GM06990 (cell line): ENCODE measurements around the gene KLF4.

Experiments
- DNase-seq: peaks from one replicate; pipeline ENCODE4 v3.0.0-alpha.2; 2011; ENCODE audit not compliant: insufficient read length; ENCODE audit errors: extremely low read depth
- H3K27me3 ChIP-seq: replicated peaks from 2 replicates; pipeline ENCODE4 v1.6.0; 2011; ENCODE audit warnings: low read length; ENCODE audit not compliant: control insufficient read depth, insufficient read depth
- H3K36me3 ChIP-seq: 2 replicates; pipeline ENCODE4 v1.5.1; 2011; ENCODE audit warnings: low read length; ENCODE audit not compliant: control insufficient read depth, insufficient read depth
- H3K4me3 ChIP-seq: replicated peaks from 2 replicates; pipeline ENCODE4 v1.5.1; 2011; ENCODE audit warnings: low read depth, mild to moderate bottlenecking, control low read depth, low read length
- TF ChIP-seq, protein P1 (sequence below): IDR thresholded peaks from 2 replicates; pipeline ENCODE4 v1.5.1; 2011; ENCODE audit warnings: low read length, control low read depth, mild to moderate bottlenecking, inconsistent platforms; ENCODE audit not compliant: insufficient read depth, poor library complexity, severe bottlenecking

Gene KLF4

DNA sequence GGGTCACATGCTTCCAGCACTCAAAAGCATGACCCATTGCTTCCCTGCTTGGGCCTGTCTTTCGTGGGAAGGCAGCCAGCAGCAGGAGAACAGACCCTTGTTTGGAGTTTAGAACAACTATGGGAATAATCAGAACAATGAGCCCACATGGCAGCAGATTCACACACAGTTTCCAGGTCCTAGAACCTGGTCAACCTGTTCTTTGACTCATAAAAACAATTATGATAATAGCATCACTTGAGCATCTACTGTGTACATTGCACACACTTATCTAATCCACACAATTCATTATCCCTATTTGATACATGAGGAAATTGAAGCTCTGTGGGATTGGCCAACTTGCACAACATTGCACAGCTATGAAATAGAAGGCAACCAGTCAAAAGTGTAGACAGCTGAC is 41.7 kb downstream of the KLF4 start:
- TF ChIP-seq, protein P1, sequence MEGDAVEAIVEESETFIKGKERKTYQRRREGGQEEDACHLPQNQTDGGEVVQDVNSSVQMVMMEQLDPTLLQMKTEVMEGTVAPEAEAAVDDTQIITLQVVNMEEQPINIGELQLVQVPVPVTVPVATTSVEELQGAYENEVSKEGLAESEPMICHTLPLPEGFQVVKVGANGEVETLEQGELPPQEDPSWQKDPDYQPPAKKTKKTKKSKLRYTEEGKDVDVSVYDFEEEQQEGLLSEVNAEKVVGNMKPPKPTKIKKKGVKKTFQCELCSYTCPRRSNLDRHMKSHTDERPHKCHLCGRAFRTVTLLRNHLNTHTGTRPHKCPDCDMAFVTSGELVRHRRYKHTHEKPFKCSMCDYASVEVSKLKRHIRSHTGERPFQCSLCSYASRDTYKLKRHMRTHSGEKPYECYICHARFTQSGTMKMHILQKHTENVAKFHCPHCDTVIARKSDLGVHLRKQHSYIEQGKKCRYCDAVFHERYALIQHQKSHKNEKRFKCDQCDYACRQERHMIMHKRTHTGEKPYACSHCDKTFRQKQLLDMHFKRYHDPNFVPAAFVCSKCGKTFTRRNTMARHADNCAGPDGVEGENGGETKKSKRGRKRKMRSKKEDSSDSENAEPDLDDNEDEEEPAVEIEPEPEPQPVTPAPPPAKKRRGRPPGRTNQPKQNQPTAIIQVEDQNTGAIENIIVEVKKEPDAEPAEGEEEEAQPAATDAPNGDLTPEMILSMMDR, result no peak
- Histone ChIP-seq H3K4me3 (no peak overlapping the region), H3K27me3 (no peaks in the 10 kb centered on the region), H3K36me3 (no peaks in the 10 kb centered on the region)
- DNase-seq, result no peak

DNA sequence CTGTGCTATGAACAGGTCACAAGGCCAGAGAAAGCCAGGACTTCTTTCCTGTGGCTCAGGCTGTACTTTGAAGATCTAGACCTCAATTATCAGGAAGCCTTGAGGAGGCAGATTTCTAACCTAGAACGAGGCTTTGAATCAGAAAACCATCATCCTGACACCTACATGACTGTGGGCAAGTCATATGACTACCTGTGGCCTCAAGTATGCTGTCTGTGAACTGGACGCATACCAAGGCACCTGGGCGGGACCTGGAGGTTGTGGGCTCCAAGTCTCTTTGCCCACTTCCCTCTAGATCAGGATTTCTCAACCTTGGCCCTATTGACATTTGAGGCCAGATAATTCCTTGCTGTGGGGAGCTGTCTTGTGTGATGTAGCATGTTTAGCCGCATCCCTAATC is 42.5 kb downstream of the KLF4 start:
- no peaks in the 10 kb centered on the region for H3K27me3 ChIP-seq
- H3K4me3 ChIP-seq, result no peak overlapping the region
- no peaks in the 10 kb centered on the region for H3K36me3 ChIP-seq
- no peak for DNase-seq
- TF ChIP-seq, protein P1, result no peak

DNA sequence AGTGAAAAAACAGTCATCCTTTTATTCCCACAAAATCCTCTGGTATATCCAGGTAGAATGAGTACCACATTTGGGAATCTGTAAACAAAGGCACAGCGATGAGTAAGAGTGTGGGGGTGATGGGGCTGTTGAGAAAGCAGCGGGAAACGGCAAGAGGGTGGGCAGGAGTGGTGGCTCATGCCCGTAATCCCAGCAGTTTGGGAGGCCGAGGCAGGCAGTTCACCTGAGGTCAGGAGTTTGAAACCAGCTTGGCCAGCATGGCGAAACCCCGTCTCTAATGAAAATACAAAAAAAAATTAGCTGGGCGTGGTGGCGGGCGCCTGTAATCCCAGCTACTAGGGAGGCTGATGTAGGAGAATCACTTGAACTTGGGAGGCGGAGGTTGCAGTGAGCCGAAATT is 43.1 kb downstream of the KLF4 start:
- TF ChIP-seq, protein P1, result no peak
- no peak for DNase-seq

DNA sequence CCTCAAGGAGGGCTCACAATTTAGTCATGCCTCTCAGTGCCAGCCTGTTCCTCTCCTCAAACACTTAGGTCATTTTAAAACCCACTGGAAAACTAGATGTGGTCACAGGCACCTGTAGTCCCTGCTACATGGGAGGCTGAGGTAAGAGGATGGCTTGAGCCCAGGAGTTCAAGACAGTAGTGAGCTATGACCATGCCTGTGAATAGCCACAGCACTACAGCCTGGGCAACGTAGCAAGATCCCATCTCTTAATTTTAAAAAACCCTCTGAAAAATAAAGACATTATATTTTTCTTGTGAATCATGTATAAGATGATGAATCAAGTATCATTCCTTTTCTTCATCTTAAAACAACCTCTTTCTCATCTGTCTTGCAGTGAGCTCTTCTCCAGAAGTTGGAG is 45.8 kb downstream of the KLF4 start:
- no peak for DNase-seq
- TF ChIP-seq, protein P1, result no peak
- no peaks in the 10 kb centered on the region for H3K27me3 ChIP-seq
- H3K4me3 ChIP-seq, result no peak overlapping the region
- H3K36me3 ChIP-seq, result no peaks in the 10 kb centered on the region

More for the DNA sequence above, 43.1 kb downstream of the KLF4 start:
- no peaks in the 10 kb centered on the region for H3K27me3 ChIP-seq
- H3K36me3 ChIP-seq, result no peaks in the 10 kb centered on the region
- H3K4me3 ChIP-seq, result no peak overlapping the region

DNA sequence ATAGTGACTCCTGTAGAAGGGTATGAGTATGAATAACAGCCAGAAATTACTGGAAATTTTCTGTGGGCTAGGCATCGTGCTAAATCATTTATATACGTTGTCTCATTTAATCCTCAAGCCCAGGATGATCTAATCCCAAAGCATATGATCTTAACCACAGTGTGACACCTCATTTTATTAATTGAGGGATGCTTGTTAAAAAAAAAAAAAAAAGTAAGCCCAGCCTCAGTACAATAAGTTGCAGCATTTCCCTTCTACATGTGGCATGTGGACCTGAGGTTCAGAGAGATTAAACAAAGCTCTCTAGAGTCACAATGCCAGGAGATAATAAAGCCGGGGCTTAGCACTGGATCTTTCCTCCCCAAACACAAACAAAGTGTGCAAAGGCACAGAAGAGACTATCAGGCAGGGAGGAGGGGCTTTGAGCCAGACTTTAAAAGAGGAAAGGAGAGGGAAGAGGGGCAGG is 49.5 kb downstream of the KLF4 start:
- no peaks in the 10 kb centered on the region for H3K36me3 ChIP-seq
- TF ChIP-seq, protein P1, result no peak
- DNase-seq, result no peak
- H3K4me3 ChIP-seq, result no peak overlapping the region
- H3K27me3 ChIP-seq, result no peaks in the 10 kb centered on the region; the same call in 1 of the 2 replicates
